WTC11 (cell line): ENCODE measurements around the gene HNRNPLL.

Experiments
- NFATC4 ChIP-seq: fragments of 250-450 bp; sonication (Bioruptor Pico); IDR thresholded peaks from 2 replicates; pipeline ENCODE4 v1.9.0; 2021; ENCODE audit warnings: mild to moderate bottlenecking
- NFYB ChIP-seq: sonication (generic); formaldehyde crosslinking; conservative IDR thresholded peaks from 2 replicates; pipeline ENCODE4 v1.8.0; 2022; ENCODE audit warnings: low read depth, missing genetic modification reagents
- ZNF423 ChIP-seq: fragments of 250-450 bp; sonication (Bioruptor Pico); IDR thresholded peaks from 2 replicates; pipeline ENCODE4 v2.1.2; 2022; ENCODE audit warnings: mild to moderate bottlenecking, moderate library complexity
- TF ChIP-seq, protein P1 (sequence below): fragments of 200-600 bp; IDR thresholded peaks from 2 replicates; pipeline ENCODE4 v1.8.0; 2022; ENCODE audit warnings: antibody characterized with exemption
- TF ChIP-seq, protein P2 (sequence below): fragments of 250-450 bp; sonication (Bioruptor Pico); IDR thresholded peaks from 2 replicates; pipeline ENCODE4 v2.1.2; 2022; ENCODE audit warnings: mild to moderate bottlenecking, moderate library complexity
- TF ChIP-seq, protein P3 (sequence below): sonication (generic); formaldehyde crosslinking; IDR thresholded peaks from 2 replicates; pipeline ENCODE4 v1.8.1; 2023; ENCODE audit warnings: mild to moderate bottlenecking, missing genetic modification reagents
- TF ChIP-seq, protein P4 (sequence below): sonication (generic); formaldehyde crosslinking; IDR thresholded peaks from 2 replicates; pipeline ENCODE4 v1.8.0; 2022; ENCODE audit warnings: mild to moderate bottlenecking, missing genetic modification reagents

DNA sequence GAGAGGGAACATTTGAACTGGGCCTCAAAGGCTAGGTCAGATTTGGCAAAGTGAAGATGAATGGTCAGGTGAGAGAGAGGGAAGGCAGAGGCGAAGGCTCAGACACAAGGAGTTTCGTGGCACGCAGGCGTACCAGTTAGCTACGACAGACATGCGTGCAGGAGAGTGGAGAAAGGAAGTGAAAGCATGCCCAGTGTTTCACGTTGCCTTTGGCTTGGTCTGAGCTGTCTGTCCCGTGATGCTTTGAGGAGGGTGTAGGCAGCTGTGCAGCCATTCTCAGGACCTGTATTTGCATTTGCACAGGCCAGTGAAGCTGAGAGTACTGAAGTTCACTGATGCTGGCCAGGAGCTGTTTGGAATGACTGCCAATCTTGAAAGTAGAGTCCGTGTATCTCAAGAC is 69.5 kb downstream of the HNRNPLL start:
- no peak for TF ChIP-seq NFYB (CRISPR knock-in tag)
- no peak for TF ChIP-seq ZNF423 (CRISPR knock-in tag)
- TF ChIP-seq, protein P1, sequence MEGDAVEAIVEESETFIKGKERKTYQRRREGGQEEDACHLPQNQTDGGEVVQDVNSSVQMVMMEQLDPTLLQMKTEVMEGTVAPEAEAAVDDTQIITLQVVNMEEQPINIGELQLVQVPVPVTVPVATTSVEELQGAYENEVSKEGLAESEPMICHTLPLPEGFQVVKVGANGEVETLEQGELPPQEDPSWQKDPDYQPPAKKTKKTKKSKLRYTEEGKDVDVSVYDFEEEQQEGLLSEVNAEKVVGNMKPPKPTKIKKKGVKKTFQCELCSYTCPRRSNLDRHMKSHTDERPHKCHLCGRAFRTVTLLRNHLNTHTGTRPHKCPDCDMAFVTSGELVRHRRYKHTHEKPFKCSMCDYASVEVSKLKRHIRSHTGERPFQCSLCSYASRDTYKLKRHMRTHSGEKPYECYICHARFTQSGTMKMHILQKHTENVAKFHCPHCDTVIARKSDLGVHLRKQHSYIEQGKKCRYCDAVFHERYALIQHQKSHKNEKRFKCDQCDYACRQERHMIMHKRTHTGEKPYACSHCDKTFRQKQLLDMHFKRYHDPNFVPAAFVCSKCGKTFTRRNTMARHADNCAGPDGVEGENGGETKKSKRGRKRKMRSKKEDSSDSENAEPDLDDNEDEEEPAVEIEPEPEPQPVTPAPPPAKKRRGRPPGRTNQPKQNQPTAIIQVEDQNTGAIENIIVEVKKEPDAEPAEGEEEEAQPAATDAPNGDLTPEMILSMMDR: no peak
- TF ChIP-seq, protein P2, sequence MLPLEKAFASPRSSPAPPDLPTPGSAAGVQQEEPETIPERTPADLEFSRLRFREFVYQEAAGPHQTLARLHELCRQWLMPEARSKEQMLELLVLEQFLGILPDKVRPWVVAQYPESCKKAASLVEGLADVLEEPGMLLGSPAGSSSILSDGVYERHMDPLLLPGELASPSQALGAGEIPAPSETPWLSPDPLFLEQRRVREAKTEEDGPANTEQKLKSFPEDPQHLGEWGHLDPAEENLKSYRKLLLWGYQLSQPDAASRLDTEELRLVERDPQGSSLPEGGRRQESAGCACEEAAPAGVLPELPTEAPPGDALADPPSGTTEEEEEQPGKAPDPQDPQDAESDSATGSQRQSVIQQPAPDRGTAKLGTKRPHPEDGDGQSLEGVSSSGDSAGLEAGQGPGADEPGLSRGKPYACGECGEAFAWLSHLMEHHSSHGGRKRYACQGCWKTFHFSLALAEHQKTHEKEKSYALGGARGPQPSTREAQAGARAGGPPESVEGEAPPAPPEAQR (CRISPR knock-in tag): no peak
- TF ChIP-seq, protein P3, sequence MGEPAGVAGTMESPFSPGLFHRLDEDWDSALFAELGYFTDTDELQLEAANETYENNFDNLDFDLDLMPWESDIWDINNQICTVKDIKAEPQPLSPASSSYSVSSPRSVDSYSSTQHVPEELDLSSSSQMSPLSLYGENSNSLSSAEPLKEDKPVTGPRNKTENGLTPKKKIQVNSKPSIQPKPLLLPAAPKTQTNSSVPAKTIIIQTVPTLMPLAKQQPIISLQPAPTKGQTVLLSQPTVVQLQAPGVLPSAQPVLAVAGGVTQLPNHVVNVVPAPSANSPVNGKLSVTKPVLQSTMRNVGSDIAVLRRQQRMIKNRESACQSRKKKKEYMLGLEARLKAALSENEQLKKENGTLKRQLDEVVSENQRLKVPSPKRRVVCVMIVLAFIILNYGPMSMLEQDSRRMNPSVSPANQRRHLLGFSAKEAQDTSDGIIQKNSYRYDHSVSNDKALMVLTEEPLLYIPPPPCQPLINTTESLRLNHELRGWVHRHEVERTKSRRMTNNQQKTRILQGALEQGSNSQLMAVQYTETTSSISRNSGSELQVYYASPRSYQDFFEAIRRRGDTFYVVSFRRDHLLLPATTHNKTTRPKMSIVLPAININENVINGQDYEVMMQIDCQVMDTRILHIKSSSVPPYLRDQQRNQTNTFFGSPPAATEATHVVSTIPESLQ (CRISPR knock-in tag): no peak
- TF ChIP-seq NFATC4 (CRISPR knock-in tag): no peak
- TF ChIP-seq, protein P4, sequence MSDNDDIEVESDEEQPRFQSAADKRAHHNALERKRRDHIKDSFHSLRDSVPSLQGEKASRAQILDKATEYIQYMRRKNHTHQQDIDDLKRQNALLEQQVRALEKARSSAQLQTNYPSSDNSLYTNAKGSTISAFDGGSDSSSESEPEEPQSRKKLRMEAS (CRISPR knock-in tag): no peak
